Neuron (in vitro differentiated cells): Measurements from ENCODE around the gene ZNF512.

Experiments
- H2AFZ ChIP-seq: one replicate; pipeline ENCODE4 v1.6.1; 2013; ENCODE audit warnings: low read depth, mild to moderate bottlenecking, inconsistent platforms, low read length, moderate library complexity
- H3K27me3 ChIP-seq: one replicate; pipeline ENCODE4 v1.6.1; 2013; ENCODE audit warnings: low read length; ENCODE audit not compliant: insufficient read depth
- H3K36me3 ChIP-seq: one replicate; pipeline ENCODE4 v1.6.1; 2013; ENCODE audit warnings: low read length; ENCODE audit not compliant: insufficient read depth
- H3K4me1 ChIP-seq: one replicate; pipeline ENCODE4 v1.6.1; 2013; ENCODE audit warnings: low read length; ENCODE audit not compliant: insufficient read depth
- H3K4me3 ChIP-seq: 2 replicates; pipeline ENCODE4 v1.5.1; 2013; ENCODE audit warnings: mild to moderate bottlenecking, low read length, moderate library complexity
- H3K9me3 ChIP-seq: one replicate; pipeline ENCODE4 v1.6.1; 2013; ENCODE audit warnings: low read length

ZNF512 gene

GRCh38 chr2:27566628-27567027, 16.2 kb upstream of the ZNF512 start:
- no peak overlapping the region for H3K4me3 ChIP-seq
- H3K4me1 ChIP-seq = no peaks in the 10 kb centered on the region
- no peaks in the 10 kb centered on the region for H3K9me3 ChIP-seq
- H3K27me3 ChIP-seq = no peaks in the 10 kb centered on the region
- H2AFZ ChIP-seq = no peak overlapping the region
- H3K36me3 ChIP-seq = no peaks in the 10 kb centered on the region

DNA sequence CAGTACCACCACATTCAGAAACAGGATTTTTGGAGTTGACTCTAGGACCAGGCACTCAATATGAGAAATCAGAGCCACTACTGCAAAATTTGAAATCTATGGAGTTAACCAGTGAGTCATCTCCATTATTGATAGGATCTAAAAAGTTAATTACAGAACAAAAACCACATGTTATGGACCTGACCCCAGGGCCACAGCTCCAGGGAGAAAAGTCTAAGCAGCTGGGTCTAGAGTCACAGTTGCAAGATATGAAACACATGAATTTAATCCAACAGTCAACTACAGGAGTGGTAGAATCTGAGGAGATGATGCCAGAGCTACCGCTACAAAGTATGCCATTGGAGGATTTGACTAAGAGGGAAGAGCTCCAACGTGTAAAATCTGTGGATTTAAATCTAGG, 13.4 kb upstream of the ZNF512 start:
- H3K9me3 ChIP-seq = no peaks in the 10 kb centered on the region
- H3K36me3 ChIP-seq = no peaks in the 10 kb centered on the region
- no peaks in the 10 kb centered on the region for H3K27me3 ChIP-seq
- H3K4me3 ChIP-seq = no peak overlapping the region
- H2AFZ ChIP-seq = no peak overlapping the region
- no peaks in the 10 kb centered on the region for H3K4me1 ChIP-seq

DNA sequence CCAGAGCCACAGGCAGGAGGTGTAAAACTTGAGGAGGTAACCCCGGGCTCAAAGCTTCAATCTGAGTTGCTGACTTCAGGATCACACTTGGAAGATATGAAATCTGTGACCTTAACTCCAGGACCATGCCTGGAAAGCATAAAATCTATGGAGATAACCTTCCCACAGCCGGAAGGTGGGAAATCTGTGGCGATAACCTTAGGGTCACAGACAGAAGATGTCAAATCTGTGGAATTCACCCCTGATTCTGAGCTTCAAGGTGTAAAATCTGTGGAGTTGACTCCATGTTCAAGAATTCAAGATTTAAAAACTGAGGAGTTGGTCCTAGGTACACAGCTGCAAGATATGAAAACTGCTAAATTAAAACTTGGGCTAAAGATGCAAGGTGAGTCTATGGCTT, 11.6 kb upstream of the ZNF512 start:
- Histone ChIP-seq H3K9me3 (peaks cover under 1% of the 10 kb centered on the region), H3K27me3 (no peaks in the 10 kb centered on the region), H3K4me1 (no peaks in the 10 kb centered on the region), H2AFZ (no peak overlapping the region), H3K36me3 (no peaks in the 10 kb centered on the region), H3K4me3 (no peak overlapping the region)

GRCh38 chr2:27571681-27572080, 11.2 kb upstream of the ZNF512 start:
- Histone ChIP-seq H2AFZ (no peak overlapping the region), H3K4me1 (no peaks in the 10 kb centered on the region), H3K9me3 (peaks cover 3% of the 10 kb centered on the region), H3K36me3 (no peaks in the 10 kb centered on the region), H3K4me3 (no peak overlapping the region), H3K27me3 (no peaks in the 10 kb centered on the region)

DNA sequence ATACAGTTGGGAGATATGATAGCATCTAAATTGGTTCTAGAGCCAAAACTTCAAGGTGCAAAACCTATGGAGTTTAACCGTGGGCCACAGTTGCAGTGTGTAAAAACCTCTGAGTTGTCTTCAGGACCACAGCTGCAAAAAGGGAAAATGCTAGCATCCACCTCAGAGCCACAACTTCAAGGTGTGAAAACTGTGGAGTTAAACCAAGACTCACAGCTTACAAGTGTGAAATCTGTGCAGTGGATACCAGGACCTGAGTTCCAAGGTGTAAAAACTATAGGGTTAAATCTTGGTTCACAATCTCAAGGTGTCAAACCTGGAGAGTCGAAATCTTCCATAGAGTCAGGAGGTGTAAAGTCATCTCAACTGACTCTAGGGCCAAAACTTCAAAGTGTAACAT, 10.4 kb upstream of the ZNF512 start:
- Histone ChIP-seq H3K4me3 (no peak overlapping the region), H2AFZ (no peak overlapping the region), H3K36me3 (no peaks in the 10 kb centered on the region), H3K4me1 (no peaks in the 10 kb centered on the region), H3K27me3 (no peaks in the 10 kb centered on the region), H3K9me3 (peaks cover 6% of the 10 kb centered on the region)

DNA sequence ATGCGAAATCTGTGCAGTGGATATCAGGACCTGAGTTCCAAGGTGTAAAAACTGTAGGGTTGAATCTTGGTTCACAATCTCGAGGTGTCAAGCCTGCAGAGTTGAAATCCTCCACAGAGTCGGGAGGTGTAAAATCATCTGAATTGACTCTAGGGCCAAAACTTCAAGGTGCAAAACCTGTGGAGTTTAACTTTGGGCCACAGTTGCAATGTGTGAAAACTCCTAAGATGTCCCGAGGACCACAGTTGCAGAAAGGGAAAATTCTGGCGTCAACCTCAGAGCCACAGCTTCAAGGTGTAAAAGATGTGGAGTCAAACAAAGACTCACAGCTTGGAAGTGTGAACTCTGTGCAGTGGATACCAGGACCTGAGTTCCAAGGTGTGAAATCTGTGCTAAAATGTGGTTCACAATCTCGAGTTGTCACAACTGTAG, 9.8 kb upstream of the ZNF512 start:
- H3K36me3 ChIP-seq = no peaks in the 10 kb centered on the region
- no peaks in the 10 kb centered on the region for H3K4me1 ChIP-seq
- H3K9me3 ChIP-seq = peaks cover 8% of the 10 kb centered on the region
- no peak overlapping the region for H2AFZ ChIP-seq
- no peaks in the 10 kb centered on the region for H3K27me3 ChIP-seq
- no peak overlapping the region for H3K4me3 ChIP-seq

DNA sequence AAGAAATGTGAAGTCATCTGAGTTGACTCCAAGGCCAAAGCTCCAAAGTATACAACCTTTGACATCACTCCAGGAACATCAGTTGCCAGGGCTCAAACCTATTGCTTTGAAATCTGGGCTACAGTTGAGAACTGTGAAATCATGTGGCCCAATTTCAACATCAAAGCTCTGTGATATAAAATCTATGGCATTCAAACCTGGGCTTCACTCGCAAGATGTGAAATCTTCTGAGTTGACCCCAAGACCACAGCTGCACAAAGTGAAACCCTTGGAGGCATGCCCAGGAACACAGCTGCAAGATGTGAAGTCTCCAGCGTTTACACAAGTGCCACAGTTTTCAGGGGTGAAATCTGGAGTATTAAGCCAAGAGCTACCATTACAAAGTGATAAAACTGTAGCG, 9.4 kb upstream of the ZNF512 start:
- Histone ChIP-seq H2AFZ (no peak overlapping the region), H3K27me3 (no peaks in the 10 kb centered on the region), H3K4me1 (no peaks in the 10 kb centered on the region), H3K9me3 (peaks cover 8% of the 10 kb centered on the region), H3K4me3 (no peak overlapping the region), H3K36me3 (no peaks in the 10 kb centered on the region)

DNA sequence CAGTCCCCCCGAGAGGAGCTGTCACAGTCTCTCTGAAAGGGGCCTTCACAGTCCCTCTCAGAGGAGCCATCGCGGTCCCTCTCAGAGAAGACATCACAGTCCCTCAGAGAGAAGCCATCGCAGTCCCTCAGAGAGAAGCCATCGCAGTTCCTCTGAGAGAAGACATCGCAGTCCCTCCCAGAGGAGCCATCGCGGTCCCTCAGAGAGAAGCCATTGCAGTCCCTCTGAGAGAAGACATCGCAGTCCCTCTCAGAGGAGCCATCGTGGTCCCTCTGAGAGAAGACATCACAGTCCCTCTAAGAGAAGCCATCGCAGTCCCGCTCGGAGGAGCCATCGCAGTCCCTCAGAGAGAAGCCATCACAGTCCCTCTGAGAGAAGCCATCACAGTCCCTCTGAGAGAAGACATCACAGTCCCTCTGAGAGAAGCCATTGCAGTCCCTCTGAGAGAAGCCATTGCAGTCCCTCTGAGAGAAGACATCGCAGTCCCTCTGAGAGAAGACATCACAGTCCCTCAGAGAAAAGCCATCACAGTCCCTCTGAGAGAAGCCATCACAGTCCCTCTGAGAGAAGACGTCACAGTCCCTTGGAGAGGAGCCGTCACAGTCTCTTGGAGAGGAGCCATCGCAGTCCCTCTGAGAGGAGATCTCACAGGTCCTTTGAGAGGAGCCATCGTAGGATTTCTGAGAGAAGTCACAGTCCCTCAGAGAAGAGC, 1.3 kb upstream of the ZNF512 start:
- peaks cover 12% of the 10 kb centered on the region for H3K4me1 ChIP-seq
- H3K36me3 ChIP-seq = no peaks in the 10 kb centered on the region
- H3K9me3 ChIP-seq = peaks cover 17% of the 10 kb centered on the region
- no peaks in the 10 kb centered on the region for H3K27me3 ChIP-seq
- H3K4me3 ChIP-seq = no peak overlapping the region
- H2AFZ ChIP-seq = peak overlapping the region; percentile 84

- H3K36me3 ChIP-seq = no peaks in the 10 kb centered on the region
- peaks cover 12% of the 10 kb centered on the region for H3K4me1 ChIP-seq
- H3K9me3 ChIP-seq = peaks cover 16% of the 10 kb centered on the region
- peak overlapping the region; percentile 84 for H2AFZ ChIP-seq
- H3K27me3 ChIP-seq = no peaks in the 10 kb centered on the region
- peak overlapping the region; percentile 85 for H3K4me3 ChIP-seq
These were observed 630 bp upstream of the ZNF512 start for GRCh38 chr2:27582129-27582694.

DNA sequence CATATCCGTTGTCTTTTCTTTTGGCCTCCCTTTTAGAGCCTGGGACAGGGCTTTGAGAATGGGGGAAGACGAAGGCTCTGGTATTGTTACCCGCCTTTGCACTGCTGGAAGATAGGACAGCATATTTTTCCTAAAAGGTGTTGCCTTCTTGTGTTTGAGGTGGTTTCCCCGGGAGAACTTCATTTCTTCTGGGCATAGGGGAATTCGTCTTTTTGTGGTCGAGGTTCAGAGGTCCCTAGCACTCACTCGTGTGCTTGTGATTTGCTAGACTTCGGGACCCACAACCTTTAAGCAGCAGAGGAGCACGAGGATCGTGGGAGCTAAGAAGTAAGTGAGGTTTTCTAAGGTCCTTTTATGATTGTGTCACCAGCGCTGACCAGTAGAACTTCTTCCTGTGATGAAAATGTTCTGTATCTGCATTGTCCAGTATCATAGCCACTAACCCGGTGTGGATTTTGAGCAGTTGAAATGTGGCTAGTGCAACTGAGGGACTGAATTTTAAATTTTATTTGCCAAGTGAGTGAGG, 611 bp downstream of the ZNF512 start:
- H3K4me3 ChIP-seq = peak overlapping the region; percentile 85
- H3K36me3 ChIP-seq = no peaks in the 10 kb centered on the region
- H3K27me3 ChIP-seq = no peaks in the 10 kb centered on the region
- H3K9me3 ChIP-seq = peaks cover 11% of the 10 kb centered on the region
- H2AFZ ChIP-seq = peak overlapping the region; percentile 84
- peaks cover 12% of the 10 kb centered on the region for H3K4me1 ChIP-seq

DNA sequence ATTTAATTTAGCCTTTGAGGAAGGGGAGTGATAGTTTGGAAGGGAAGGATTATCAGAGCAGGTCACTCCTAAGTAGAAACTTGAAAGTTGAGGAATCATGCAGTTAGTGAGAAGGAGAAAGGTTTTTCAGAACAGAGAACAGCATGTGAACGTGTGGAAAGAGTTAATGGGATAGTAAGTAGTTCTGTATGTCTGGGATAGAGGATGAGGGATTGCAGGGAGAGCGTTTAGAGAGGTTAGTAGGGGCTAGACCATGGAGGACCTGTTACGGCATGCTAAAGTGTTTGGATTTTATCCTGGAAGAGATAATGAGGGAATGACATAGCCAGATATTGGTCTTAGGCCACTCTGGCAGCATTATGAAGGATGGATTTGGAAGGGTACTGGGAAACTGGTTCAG, 1.8 kb downstream of the ZNF512 start:
- peaks cover 11% of the 10 kb centered on the region for H3K9me3 ChIP-seq
- no peak overlapping the region for H2AFZ ChIP-seq
- peak overlapping the region; percentile 85 for H3K4me3 ChIP-seq
- no peaks in the 10 kb centered on the region for H3K36me3 ChIP-seq
- no peaks in the 10 kb centered on the region for H3K27me3 ChIP-seq
- peaks cover 12% of the 10 kb centered on the region for H3K4me1 ChIP-seq

DNA sequence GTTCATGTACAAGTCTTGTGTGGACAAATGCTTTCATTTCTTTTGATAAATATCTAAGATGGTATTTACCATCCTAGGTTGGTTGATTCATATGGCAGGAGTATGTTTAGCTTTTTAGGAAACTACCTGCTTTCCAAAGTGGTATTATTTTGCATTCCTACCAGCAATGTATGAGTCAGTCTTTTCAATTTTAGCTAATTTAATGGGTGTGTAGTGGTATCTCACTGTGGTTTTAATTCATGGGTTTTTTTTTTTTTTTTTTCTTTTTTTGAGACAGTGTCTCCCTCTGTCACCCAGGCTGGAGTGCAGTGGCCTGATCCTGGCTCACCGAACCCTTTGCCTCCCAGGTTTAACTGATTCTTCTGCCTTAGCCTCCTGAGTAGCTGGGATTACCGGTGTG, 4.2 kb downstream of the ZNF512 start:
- Histone ChIP-seq H2AFZ (no peak overlapping the region), H3K4me1 (peaks cover 12% of the 10 kb centered on the region), H3K27me3 (no peaks in the 10 kb centered on the region), H3K36me3 (no peaks in the 10 kb centered on the region), H3K9me3 (peaks cover 2% of the 10 kb centered on the region), H3K4me3 (no peak overlapping the region)

GRCh38 chr2:27588308-27588707, 5.5 kb downstream of the ZNF512 start:
- H2AFZ ChIP-seq = no peak overlapping the region
- H3K9me3 ChIP-seq = peaks cover 5% of the 10 kb centered on the region
- H3K4me3 ChIP-seq = no peak overlapping the region

More at GRCh38 chr2:27588308-27588707, 5.5 kb downstream of the ZNF512 start:
- H3K36me3 ChIP-seq = no peaks in the 10 kb centered on the region
- no peaks in the 10 kb centered on the region for H3K27me3 ChIP-seq
- peaks cover 10% of the 10 kb centered on the region for H3K4me1 ChIP-seq
